Measurements from ENCODE around the gene FXYD1.

Gene FXYD1

GRCh38 chr19:35093941-35094647 lies 44.5 kb upstream of the FXYD1 start:
- Histone ChIP-seq H3K9me3 (ENCODE audit: severe bottlenecking) (no peaks in the 10 kb centered on the region), H3K4me3 (ENCODE audit: severe bottlenecking) (no peak overlapping the region), H3K4me1 (ENCODE audit: insufficient read depth, poor library complexity, severe bottlenecking) (peaks cover 8% of the 10 kb centered on the region), H3K27ac (ENCODE audit: poor library complexity, severe bottlenecking) (no peak overlapping the region), H3K27me3 (ENCODE audit: insufficient read depth, poor library complexity, severe bottlenecking) (no peaks in the 10 kb centered on the region), H3K36me3 (ENCODE audit: low read depth) (no peaks in the 10 kb centered on the region)
- DNase-seq (ENCODE audit: low spot score), result no peak
- no peak for ATAC-seq (ENCODE audit: low read depth)
- TF ChIP-seq CTCF (IDR thresholded peaks at IDR 0.05; ENCODE audit: poor library complexity, severe bottlenecking), result no peak

GRCh38 chr19:35094656-35095055 lies 44.0 kb upstream of the FXYD1 start:
- Histone ChIP-seq H3K36me3 (ENCODE audit: low read depth) (no peaks in the 10 kb centered on the region), H3K4me1 (ENCODE audit: insufficient read depth, poor library complexity, severe bottlenecking) (peaks cover 8% of the 10 kb centered on the region), H3K9me3 (ENCODE audit: severe bottlenecking) (no peaks in the 10 kb centered on the region), H3K4me3 (ENCODE audit: severe bottlenecking) (no peak overlapping the region), H3K27ac (ENCODE audit: poor library complexity, severe bottlenecking) (no peak overlapping the region), H3K27me3 (ENCODE audit: insufficient read depth, poor library complexity, severe bottlenecking) (no peaks in the 10 kb centered on the region)
- TF ChIP-seq CTCF (IDR thresholded peaks at IDR 0.05; ENCODE audit: poor library complexity, severe bottlenecking), result no peak
- no peak for ATAC-seq (ENCODE audit: low read depth)
- no peak for DNase-seq (ENCODE audit: low spot score)

DNA sequence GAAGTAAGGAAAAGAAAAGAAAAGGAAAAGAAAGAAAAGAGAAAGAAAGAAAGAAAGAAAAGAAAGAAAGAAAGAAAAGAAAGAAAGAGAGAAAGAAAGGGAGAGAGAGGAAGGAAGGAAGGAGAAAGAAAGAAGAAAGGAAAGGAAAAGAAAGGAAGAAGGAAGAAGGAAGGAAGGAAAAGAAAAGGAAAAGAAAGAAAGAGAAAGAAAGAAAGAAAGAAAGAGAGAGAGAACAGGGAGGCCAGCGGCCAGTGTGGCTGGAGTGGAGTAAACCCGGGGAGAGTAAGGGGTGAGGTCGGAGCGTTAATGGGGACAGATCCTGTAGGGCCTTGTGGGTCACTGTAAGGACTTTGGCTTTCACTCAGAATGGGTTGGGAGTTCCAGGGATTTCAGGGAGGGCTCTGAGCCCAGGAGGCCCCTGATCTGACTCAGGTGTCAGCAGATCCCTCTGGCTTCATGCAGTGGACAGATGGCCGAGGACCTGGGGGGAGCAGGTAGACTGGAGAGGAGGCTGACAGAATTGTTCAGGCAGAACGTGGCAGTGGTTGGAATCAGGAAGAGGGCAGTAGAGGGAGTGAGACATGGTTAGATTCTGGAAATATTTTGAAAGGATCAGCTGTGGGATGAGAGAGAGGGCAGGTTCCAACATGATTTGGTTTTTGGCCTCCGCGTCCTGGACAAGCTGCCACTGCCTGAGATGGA lies 42.8 kb upstream of the FXYD1 start:
- no peak overlapping the region for H3K4me3 ChIP-seq (ENCODE audit: severe bottlenecking)
- no peak for DNase-seq (ENCODE audit: low spot score)
- peak; percentile 22 for TF ChIP-seq CTCF (IDR thresholded peaks at IDR 0.05; ENCODE audit: poor library complexity, severe bottlenecking)
- H3K27ac ChIP-seq (ENCODE audit: poor library complexity, severe bottlenecking), result no peak overlapping the region
- peak; percentile 91 for ATAC-seq (ENCODE audit: low read depth)
- H3K27me3 ChIP-seq (ENCODE audit: insufficient read depth, poor library complexity, severe bottlenecking), result no peaks in the 10 kb centered on the region
- H3K36me3 ChIP-seq (ENCODE audit: low read depth), result no peaks in the 10 kb centered on the region
- no peaks in the 10 kb centered on the region for H3K9me3 ChIP-seq (ENCODE audit: severe bottlenecking)
- peaks cover 8% of the 10 kb centered on the region for H3K4me1 ChIP-seq (ENCODE audit: insufficient read depth, poor library complexity, severe bottlenecking)

DNA sequence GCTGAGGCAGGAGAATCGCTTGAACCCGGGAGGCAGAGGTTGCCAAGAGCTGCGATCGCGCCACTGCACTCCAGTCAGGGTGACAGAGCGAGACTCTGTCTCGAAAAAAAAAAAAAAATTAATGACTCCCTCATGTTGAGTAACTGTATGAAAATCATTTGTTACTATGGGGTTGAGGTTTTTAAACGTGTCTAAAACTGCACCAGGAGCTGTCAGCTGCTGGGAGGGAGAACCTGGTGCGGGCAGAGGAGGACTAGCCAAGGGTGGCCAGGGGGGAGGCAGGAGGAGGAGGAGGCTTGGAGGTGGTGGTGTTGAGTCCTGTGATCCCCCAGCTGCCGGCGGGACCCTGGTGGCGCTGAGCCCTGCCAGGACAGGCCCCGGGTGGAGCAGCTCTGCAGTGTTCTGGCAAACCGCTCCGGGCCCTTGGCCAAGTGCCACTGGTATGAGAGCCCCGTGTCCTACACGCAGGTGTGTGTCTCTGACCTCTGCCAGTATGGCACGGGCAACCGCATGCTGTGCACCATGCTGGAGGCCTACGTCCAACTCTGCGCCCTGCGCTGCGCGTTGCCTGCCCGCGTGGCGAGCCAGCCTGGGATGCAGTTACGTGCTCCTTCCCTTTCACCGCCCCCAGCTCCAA lies 40.1 kb upstream of the FXYD1 start:
- Histone ChIP-seq H3K4me1 (ENCODE audit: insufficient read depth, poor library complexity, severe bottlenecking) (peaks cover 8% of the 10 kb centered on the region), H3K27me3 (ENCODE audit: insufficient read depth, poor library complexity, severe bottlenecking) (no peaks in the 10 kb centered on the region), H3K9me3 (ENCODE audit: severe bottlenecking) (no peaks in the 10 kb centered on the region), H3K36me3 (ENCODE audit: low read depth) (no peaks in the 10 kb centered on the region), H3K27ac (ENCODE audit: poor library complexity, severe bottlenecking) (no peak overlapping the region), H3K4me3 (ENCODE audit: severe bottlenecking) (no peak overlapping the region)
- no peak for TF ChIP-seq CTCF (IDR thresholded peaks at IDR 0.05; ENCODE audit: poor library complexity, severe bottlenecking)
- DNase-seq (ENCODE audit: low spot score), result no peak
- ATAC-seq (ENCODE audit: low read depth), result peak; percentile 8; the same call in 1 of the 3 replicates
